HepG2 (cell line): ENCODE results near the gene PLPPR5. TPM values are rescaled to one million over a fixed set of nuclear protein-coding genes. Genes with fewer than 3 reads are reported as not detected.
"Not testable (repeated sequence)": the region's sequence is repeated elsewhere in the genome, so short reads cannot be mapped to it uniquely, and the experiment has no call there.

ENCODE experiments used
- ATAC-seq: fragments of 200-7000 bp; cut with Tn5 transposase; 3 replicates; pipeline ENCODE4 v1.9.1; 2020; ENCODE audit warnings: mild to moderate bottlenecking, moderate library complexity
- BruUV-seq: library from RNA; stranded (reverse); fragments of 400-500 nt; replicated peaks from 2 replicates; lab custom pipeline; 2021; lab: Mats Ljungman, UMichigan
- CTCF ChIA-PET: fragments of 300-600 bp; formaldehyde crosslinking; extraction: SDS; loops from one replicate; lab custom pipeline; 2021; ENCODE audit warnings: low total read pairs, inconsistent platforms, low intra/inter-chr PET ratio; lab: Yijun Ruan, JAX
- POLR2A ChIA-PET: fragments of 350-600 bp; sonication (Branson Sonifier 250); formaldehyde crosslinking; loops from one replicate; lab custom pipeline; 2020; ENCODE audit warnings: antibody characterized with exemption, inconsistent platforms; lab: Yijun Ruan, JAX
- DNase-seq: peaks from one replicate; pipeline ENCODE4 v3.0.0-alpha.2; 2015; ENCODE audit warnings: low spot score
- FAIRE-seq: peaks from 3 replicates; lab custom pipeline; 2011; peaks lifted over from hg19 to GRCh38; lab: Jason Lieb, UNC
- H2AFZ ChIP-seq: one replicate; pipeline ENCODE4 v1.6.1; 2011; ENCODE audit warnings: low read length, inconsistent platforms
- H3K27ac ChIP-seq: fragments of 300-600 bp; 3 replicates; pipeline ENCODE4 v1.8.0; 2011; ENCODE audit warnings: mixed run types, mild to moderate bottlenecking, mixed read lengths, low read length, inconsistent platforms; ENCODE audit not compliant: insufficient read depth; ENCODE audit errors: extremely low read length
- H3K27me3 ChIP-seq, 2 experiments: fragments of 200-600 bp in 1 of 2; 2 replicates in 1 of 2; 3 replicates in 1 of 2; pipeline versions ENCODE4 v1.6.0 to v1.8.0; 2011; ENCODE audit warnings: low read length in 2 of 2, mild to moderate bottlenecking in 2 of 2, moderate library complexity in 2 of 2, inconsistent platforms in 1 of 2; ENCODE audit not compliant: insufficient read depth in 2 of 2, control insufficient read depth in 1 of 2
- H3K36me3 ChIP-seq, 2 experiments: fragments of 200-600 bp in 1 of 2; replicated peaks in 1 of 2; 2 replicates in 1 of 2; 3 replicates in 1 of 2; pipeline versions ENCODE4 v1.5.1 to v1.8.0; 2011; ENCODE audit warnings: low read length in 2 of 2, inconsistent platforms in 1 of 2; ENCODE audit not compliant: insufficient read depth in 2 of 2, control insufficient read depth in 1 of 2
- H3K4me1 ChIP-seq: 2 replicates; pipeline ENCODE4 v1.5.1; 2012; ENCODE audit warnings: low read length, inconsistent platforms; ENCODE audit not compliant: insufficient read depth
- H3K4me2 ChIP-seq: 2 replicates; pipeline ENCODE4 v1.6.0; 2011; ENCODE audit warnings: low read depth, low read length, inconsistent platforms
- H3K4me3 ChIP-seq, 3 experiments: fragments of 200-600 bp in 1 of 3; sonication (generic), shearing (Covaris generic) in 1 of 3; replicated peaks in 1 of 3; 2 replicates each; pipeline ENCODE4 v1.5.1; 2011 to 2016; ENCODE audit warnings: low read length in 3 of 3, inconsistent platforms in 2 of 3, low read depth in 2 of 3, mild to moderate bottlenecking in 2 of 3, control low read depth in 1 of 3, mixed read lengths in 1 of 3; ENCODE audit not compliant: insufficient read depth in 1 of 3
- H3K79me2 ChIP-seq: one replicate; pipeline ENCODE4 v1.6.1; 2011; ENCODE audit warnings: low read length, inconsistent platforms; ENCODE audit not compliant: insufficient read depth
- H3K9ac ChIP-seq: 2 replicates; pipeline ENCODE4 v1.6.0; 2011; ENCODE audit warnings: mild to moderate bottlenecking, low read depth, low read length, inconsistent platforms; ENCODE audit not compliant: insufficient read depth
- H3K9me3 ChIP-seq: 2 replicates; pipeline ENCODE4 v1.5.1; 2012; ENCODE audit warnings: mild to moderate bottlenecking, low read length
- H4K20me1 ChIP-seq: 2 replicates; pipeline ENCODE4 v1.6.0; 2011; ENCODE audit warnings: inconsistent platforms, mild to moderate bottlenecking, low read length, moderate library complexity; ENCODE audit not compliant: insufficient read depth
- BHLHE40 ChIP-seq: IDR thresholded peaks from 2 replicates; pipeline ENCODE4 v1.6.1; 2011; ENCODE audit warnings: low read length, improper control_type of control experiment
- SCMH1 ChIP-seq: sonication (generic); formaldehyde crosslinking; IDR thresholded peaks from 2 replicates; pipeline ENCODE4 v1.9.0; 2021; ENCODE audit warnings: missing genetic modification reagents, mild to moderate bottlenecking, borderline replicate concordance
- ZFP82 ChIP-seq: sonication (generic); formaldehyde crosslinking; IDR thresholded peaks from 2 replicates; pipeline ENCODE4 v1.5.1; 2020; ENCODE audit warnings: mild to moderate bottlenecking, missing genetic modification reagents, borderline replicate concordance
- ZNF232 ChIP-seq: sonication (generic); formaldehyde crosslinking; IDR thresholded peaks from 2 replicates; pipeline ENCODE4 v1.4.0; 2020; ENCODE audit warnings: missing genetic modification reagents, borderline replicate concordance
- ZNF260 ChIP-seq: sonication (generic); formaldehyde crosslinking; IDR thresholded peaks from 2 replicates; pipeline ENCODE4 v1.4.0; 2020; ENCODE audit warnings: missing genetic modification reagents, low read depth, mild to moderate bottlenecking, borderline replicate concordance
- ZNF350 ChIP-seq: sonication (generic); formaldehyde crosslinking; IDR thresholded peaks from 2 replicates; pipeline ENCODE4 v1.4.0; 2020; ENCODE audit warnings: mild to moderate bottlenecking, low read depth, missing genetic modification reagents, borderline replicate concordance
- WGBS: methylation state at CpG from one replicate; pipeline ENCODE4 v1.1.6; 2017; ENCODE audit warnings: low lambda C conversion rate; 5-methylcytosine and 5-hydroxymethylcytosine counted together
- in situ Hi-C: cut with HindIII; loops from 2 replicates; pipeline ENCODE4 v1.10.0; 2017; ENCODE audit warnings: low pct_unique_long_range_greater_than_20kb; ENCODE audit not compliant: extremely low pct_ligation_motif_present
- intact Hi-C: fragments of 100-400 bp; cut with micrococcal nuclease; formaldehyde crosslinking; loops from one replicate; pipeline ENCODE4 v1.10.0; 2022; ENCODE audit not compliant: unreplicated experiment
- polyA plus RNA-seq, 8 experiments: library from polyadenylated mRNA; depleted of rRNA in 3 of 8; stranded (reverse) in 7 of 8; unstranded in 1 of 8; fragments of >200 nt; fragmentation: Illumina TruSeq in 4 of 8; extraction: Trizol in 4 of 8; gene quantifications; 2 replicates each; pipeline versions ENCODE4 v1.2.1 to v1.2.3, GENCODE V29; 2011 to 2016; ENCODE audit warnings: low read depth in 4 of 8, missing spikeins in 1 of 8, mixed read lengths in 1 of 8; ENCODE audit not compliant: insufficient read depth in 1 of 8
- total RNA-seq, 5 experiments: library from RNA; depleted of rRNA; stranded (reverse); fragments of >200 nt; fragmentation: Illumina TruSeq; extraction: Trizol; gene quantifications; 2 replicates each; pipeline ENCODE4 v1.2.3, GENCODE V29; 2016; ENCODE audit warnings: low read depth in 1 of 5
- TF ChIP-seq, protein P1 (sequence below): sonication (generic); formaldehyde crosslinking; IDR thresholded peaks from 2 replicates; pipeline ENCODE4 v1.5.0; 2020; ENCODE audit warnings: missing genetic modification reagents

The PLPPR5 gene
- total and polyA plus RNA-seq, 2 of the 13 experiments (the other 11 are each of a cell fraction or from before 2014, with no cell fraction given): not detected

- FAIRE-seq: no peak
Measured at GRCh38 chr1:98881901-98882300, 122.8 kb downstream of the PLPPR5 start.

GRCh38 chr1:98881234-98881633 lies 123.4 kb downstream of the PLPPR5 start:
- H3K27me3 ChIP-seq, BruUV-seq, H3K4me3 ChIP-seq, H3K9me3 ChIP-seq, intact Hi-C loops, ATAC-seq, H3K9ac ChIP-seq, CTCF ChIA-PET, DNase-seq, H3K79me2 ChIP-seq, H3K4me1 ChIP-seq, POLR2A ChIA-PET, H2AFZ ChIP-seq, in situ Hi-C loops, H3K36me3 ChIP-seq, H4K20me1 ChIP-seq, H3K27ac ChIP-seq, FAIRE-seq: not testable (repeated sequence)
- 0 out of 2 replicates have a peak overlapping the region, but pooled peaks have one; percentile 7 for H3K4me2 ChIP-seq
- WGBS: 32% methylated on average over 7 of the region's 11 CpGs

More at GRCh38 chr1:98881901-98882300, 122.8 kb downstream of the PLPPR5 start:
- in situ Hi-C loops (no loop called here), intact Hi-C loops (no loop called here)
- Histone ChIP-seq H3K4me2 (no peak overlapping the region), H3K27ac (no peak overlapping the region), H3K4me1 (no peaks in the 10 kb centered on the region), H2AFZ (no peak overlapping the region), H3K27me3 (no peaks in the 10 kb centered on the region; a peak in 1 of 5 replicates), H3K4me3 (no peak overlapping the region), H3K9ac (no peak overlapping the region), H3K36me3 (no peaks in the 10 kb centered on the region), H4K20me1 (no peaks in the 10 kb centered on the region), H3K9me3 (no peaks in the 10 kb centered on the region), H3K79me2 (no peaks in the 10 kb centered on the region)
- TF ChIP-seq ZNF232 (CRISPR knock-in tag) (no peak), BHLHE40 (no peak), ZNF260 (CRISPR knock-in tag) (no peak), ZNF350 (CRISPR knock-in tag) (no peak), ZFP82 (no peak), SCMH1 (CRISPR knock-in tag) (no peak)
- TF ChIP-seq, protein P1, sequence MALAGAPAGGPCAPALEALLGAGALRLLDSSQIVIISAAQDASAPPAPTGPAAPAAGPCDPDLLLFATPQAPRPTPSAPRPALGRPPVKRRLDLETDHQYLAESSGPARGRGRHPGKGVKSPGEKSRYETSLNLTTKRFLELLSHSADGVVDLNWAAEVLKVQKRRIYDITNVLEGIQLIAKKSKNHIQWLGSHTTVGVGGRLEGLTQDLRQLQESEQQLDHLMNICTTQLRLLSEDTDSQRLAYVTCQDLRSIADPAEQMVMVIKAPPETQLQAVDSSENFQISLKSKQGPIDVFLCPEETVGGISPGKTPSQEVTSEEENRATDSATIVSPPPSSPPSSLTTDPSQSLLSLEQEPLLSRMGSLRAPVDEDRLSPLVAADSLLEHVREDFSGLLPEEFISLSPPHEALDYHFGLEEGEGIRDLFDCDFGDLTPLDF: no peak
- ATAC-seq (no peak), DNase-seq (no peak)
- no TSS peak for BruUV-seq
- 41% methylated on average over 4 of the region's 4 CpGs for WGBS
- CTCF ChIA-PET: no interaction called here
- POLR2A ChIA-PET: no interaction called here
